Stomach (tissue), 9 donors: Measurements from ENCODE around the gene CMYA5. TPM values are rescaled to one million over a fixed set of nuclear protein-coding genes. Genes with fewer than 3 reads are reported as not detected.

ENCODE experiments used
- DNase-seq, 2 donors: peaks; one replicate each; pipeline versions ENCODE4 v3.0.0 to v3.0.0-alpha.2; 2013 to 2019
- H3K27ac ChIP-seq, 5 donors: fragments of 200-600 bp in 4 of 5; sonication (generic) in 4 of 5; one replicate each; pipeline ENCODE4 v1.5.1; 2013 to 2019; ENCODE audit warnings: mild to moderate bottlenecking in 1 of 5, moderate library complexity in 1 of 5
- H3K27me3 ChIP-seq, 3 donors: fragments of 200-600 bp; sonication (generic); one replicate each; pipeline ENCODE4 v1.5.1; 2017 to 2019; ENCODE audit warnings: mixed run types in 1 of 3
- H3K36me3 ChIP-seq, 4 donors: fragments of 200-600 bp; sonication (generic); 1 replicate in 3 of 4; 2 replicates in 1 of 4; pipeline ENCODE4 v1.5.1; 2016 to 2019
- H3K4me1 ChIP-seq, 4 donors: fragments of 200-600 bp; sonication (generic); one replicate each; pipeline ENCODE4 v1.5.1; 2016 to 2019
- H3K4me3 ChIP-seq, 4 donors: fragments of 200-600 bp; sonication (generic) in 3 of 4; one replicate each; pipeline ENCODE4 v1.5.1; 2016 to 2019; ENCODE audit warnings: mild to moderate bottlenecking in 1 of 4
- H3K9me3 ChIP-seq, 4 donors: fragments of 200-600 bp; sonication (generic); one replicate each; pipeline ENCODE4 v1.5.1; 2016 to 2019
- EP300 ChIP-seq: sonication (generic); formaldehyde crosslinking; IDR thresholded peaks from one replicate; pipeline ENCODE4 v1.6.1; 2017; ENCODE audit warnings: antibody characterized with exemption
- POLR2A ChIP-seq, 4 donors: fragments of 450-650 bp; IDR thresholded peaks; one replicate each; pipeline ENCODE4 v1.6.1; 2016; ENCODE audit warnings: antibody characterized with exemption in 4 of 4, control low read depth in 2 of 4, mild to moderate bottlenecking in 1 of 4, moderate library complexity in 1 of 4
- POLR2AphosphoS5 ChIP-seq, 3 donors: sonication (generic); formaldehyde crosslinking; IDR thresholded peaks; one replicate each; pipeline ENCODE4 v1.6.1; 2016; ENCODE audit warnings: antibody characterized with exemption in 3 of 3
- WGBS, 5 donors: extraction: QIAGEN DNeasy Blood & Tissue Kit in 3 of 5; methylation state at CpG; one replicate each; pipeline versions ENCODE4 v1.1.5 to v1.1.7; 2013 to 2018; 5-methylcytosine and 5-hydroxymethylcytosine counted together
- intact Hi-C: fragments of 100-400 bp; cut with DNase I; formaldehyde crosslinking; loops from one replicate; pipeline ENCODE4 v1.15.1; 2023; ENCODE audit warnings: low total_unique reads
- polyA plus RNA-seq, 3 donors: library from polyadenylated mRNA; stranded (reverse); fragments of 200-250 nt; gene quantifications; one replicate each; pipeline ENCODE4 v1.2.3, GENCODE V29; 2013
- total RNA-seq, 5 donors: library from RNA; depleted of rRNA; stranded (reverse); fragments of >200 nt; gene quantifications; one replicate each; pipeline versions ENCODE4 v1.1.0 to v1.2.3, GENCODE V29; 2014 to 2016
- TF ChIP-seq, protein P1 (sequence below), 7 experiments: fragments of 450-650 bp in 4 of 7; fragments of 200-600 bp in 3 of 7; sonication (generic) in 3 of 7; IDR thresholded peaks; one replicate each; pipeline ENCODE4 v1.5.1; 2016 to 2019; ENCODE audit warnings: antibody characterized with exemption in 7 of 7, control low read depth in 2 of 7, mild to moderate bottlenecking in 1 of 7
- donor health status: healthy with polysubstance abuse.
- donor health status: Bipolar disorder and iron deficiency.
- donor health status: healthy.

The CMYA5 gene
- total and polyA plus RNA-seq, 8 donors = under 0.01 to 13.8 (median 3.4) TPM

GRCh38 chr5:79684782-79685181 is 4.9 kb upstream of the CMYA5 start:
- intact Hi-C loops = no loop called here
- 95 to 98% (median 98%) methylated on average over 4 of the region's 4 CpGs for WGBS, 5 donors
- H3K36me3 ChIP-seq = peaks cover 24 to 76% (median 70%) of the 10 kb centered on the region in 4 donors

DNA sequence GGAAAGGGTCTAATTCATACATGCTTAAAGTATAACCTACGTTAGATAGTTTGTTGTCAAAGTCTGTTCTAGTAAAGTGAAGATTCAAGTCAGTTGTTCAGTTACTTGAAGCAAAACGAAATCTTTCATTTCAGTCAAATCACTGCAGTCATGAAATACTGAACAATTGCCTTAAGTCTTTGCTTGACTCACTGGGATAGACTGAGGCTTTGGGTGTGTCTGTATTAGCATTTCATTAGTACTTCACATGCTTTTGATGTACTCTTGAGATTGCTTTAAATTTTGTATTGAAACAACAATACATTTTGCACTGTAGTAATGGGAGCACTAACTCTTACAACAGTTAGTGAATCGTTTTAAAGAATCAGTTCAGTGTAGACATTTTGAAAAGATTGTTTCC is 4.0 kb upstream of the CMYA5 start:
- intact Hi-C loops = no loop called here
- peaks cover 24 to 67% (median 61%) of the 10 kb centered on the region in 4 donors for H3K36me3 ChIP-seq
- H3K27me3 ChIP-seq = no peaks in the 10 kb centered on the region
- H3K4me1 ChIP-seq = peaks cover 0 to 15% (median 3%) of the 10 kb centered on the region in 4 donors
- TF ChIP-seq, protein P1, sequence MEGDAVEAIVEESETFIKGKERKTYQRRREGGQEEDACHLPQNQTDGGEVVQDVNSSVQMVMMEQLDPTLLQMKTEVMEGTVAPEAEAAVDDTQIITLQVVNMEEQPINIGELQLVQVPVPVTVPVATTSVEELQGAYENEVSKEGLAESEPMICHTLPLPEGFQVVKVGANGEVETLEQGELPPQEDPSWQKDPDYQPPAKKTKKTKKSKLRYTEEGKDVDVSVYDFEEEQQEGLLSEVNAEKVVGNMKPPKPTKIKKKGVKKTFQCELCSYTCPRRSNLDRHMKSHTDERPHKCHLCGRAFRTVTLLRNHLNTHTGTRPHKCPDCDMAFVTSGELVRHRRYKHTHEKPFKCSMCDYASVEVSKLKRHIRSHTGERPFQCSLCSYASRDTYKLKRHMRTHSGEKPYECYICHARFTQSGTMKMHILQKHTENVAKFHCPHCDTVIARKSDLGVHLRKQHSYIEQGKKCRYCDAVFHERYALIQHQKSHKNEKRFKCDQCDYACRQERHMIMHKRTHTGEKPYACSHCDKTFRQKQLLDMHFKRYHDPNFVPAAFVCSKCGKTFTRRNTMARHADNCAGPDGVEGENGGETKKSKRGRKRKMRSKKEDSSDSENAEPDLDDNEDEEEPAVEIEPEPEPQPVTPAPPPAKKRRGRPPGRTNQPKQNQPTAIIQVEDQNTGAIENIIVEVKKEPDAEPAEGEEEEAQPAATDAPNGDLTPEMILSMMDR (IDR thresholded peaks at IDR 0.05) = no peak
- TF ChIP-seq POLR2AphosphoS5 (IDR thresholded peaks at IDR 0.05) (no peak), POLR2A (IDR thresholded peaks at IDR 0.05) (no peak), EP300 (no peak)
- WGBS, 5 donors = 68 to 77% (median 74%) methylated on average over 3 of the region's 3 CpGs
- no peak for DNase-seq
- H3K27ac ChIP-seq = no peak overlapping the region
- H3K4me3 ChIP-seq = no peak overlapping the region
- no peaks in the 10 kb centered on the region for H3K9me3 ChIP-seq

More at GRCh38 chr5:79684782-79685181, 4.9 kb upstream of the CMYA5 start:
- Histone ChIP-seq H3K4me3 (no peak overlapping the region), H3K4me1 (peaks cover 0 to 11% (median 3%) of the 10 kb centered on the region in 4 donors), H3K27ac (no peak overlapping the region), H3K9me3 (no peaks in the 10 kb centered on the region), H3K27me3 (no peaks in the 10 kb centered on the region)
- no peak for DNase-seq
- TF ChIP-seq EP300 (no peak), POLR2A (IDR thresholded peaks at IDR 0.05) (no peak), POLR2AphosphoS5 (IDR thresholded peaks at IDR 0.05) (no peak)
- TF ChIP-seq, protein P1 (IDR thresholded peaks at IDR 0.05) = no peak

DNA sequence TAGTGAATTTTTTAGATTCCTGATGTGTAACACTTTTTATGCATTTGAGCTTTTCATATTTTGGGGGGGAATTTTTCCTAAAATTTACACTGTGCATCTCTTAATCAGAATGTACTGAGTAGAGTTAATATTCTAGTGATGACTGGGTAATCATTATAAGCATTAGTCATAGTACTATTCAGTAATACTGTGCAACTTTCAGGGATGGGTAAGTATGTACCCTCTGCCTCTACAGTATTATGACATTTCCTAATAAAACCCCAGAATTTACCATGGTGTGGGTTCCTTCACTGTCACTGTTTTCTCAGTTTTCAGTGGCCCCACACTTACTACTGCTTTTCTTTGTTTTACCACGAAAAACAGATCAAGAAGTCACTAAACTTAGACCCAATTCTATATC is 2.8 kb upstream of the CMYA5 start:
- intact Hi-C loops = no loop called here
- no peak for DNase-seq
- Histone ChIP-seq H3K36me3 (peaks cover 24 to 57% (median 51%) of the 10 kb centered on the region in 4 donors), H3K27me3 (no peaks in the 10 kb centered on the region), H3K9me3 (no peaks in the 10 kb centered on the region), H3K4me3 (no peak overlapping the region), H3K27ac (no peak overlapping the region), H3K4me1 (peaks cover 0 to 15% (median 3%) of the 10 kb centered on the region in 4 donors)
- no peak for TF ChIP-seq EP300
- TF ChIP-seq POLR2A (IDR thresholded peaks at IDR 0.05) = no peak
- no peak for TF ChIP-seq POLR2AphosphoS5 (IDR thresholded peaks at IDR 0.05)
- TF ChIP-seq, protein P1 (IDR thresholded peaks at IDR 0.05) = no peak
- 83 to 92% (median 88%) methylated on average over 1 of the region's 1 CpG for WGBS, 5 donors

- DNase-seq = no peak
- Histone ChIP-seq H3K27me3 (no peaks in the 10 kb centered on the region), H3K4me3 (no peak overlapping the region), H3K9me3 (no peaks in the 10 kb centered on the region), H3K27ac (no peak overlapping the region), H3K36me3 (peaks cover 13 to 46% (median 40%) of the 10 kb centered on the region in 4 donors), H3K4me1 (peaks cover 0 to 15% (median 3%) of the 10 kb centered on the region in 4 donors)
- intact Hi-C loops = no loop called here
- 66 to 89% (median 77%) methylated on average over 1 of the region's 1 CpG for WGBS, 5 donors
- TF ChIP-seq POLR2AphosphoS5 (IDR thresholded peaks at IDR 0.05) (no peak), EP300 (no peak), POLR2A (IDR thresholded peaks at IDR 0.05) (no peak)
- TF ChIP-seq, protein P1 (IDR thresholded peaks at IDR 0.05) = no peak
Observed at GRCh38 chr5:79687889-79688288, 1.7 kb upstream of the CMYA5 start.
